NT2/D1 (cell line): Measurements from ENCODE around the gene STARD9.

Experiments
- DNase-seq: peaks from one replicate; pipeline ENCODE4 v3.0.0-alpha.2; 2011; ENCODE audit warnings: low read depth, low spot score
- H3K27me3 ChIP-seq: 2 replicates; pipeline ENCODE4 v1.6.0; 2011; ENCODE audit warnings: mild to moderate bottlenecking; ENCODE audit not compliant: insufficient read length, insufficient read depth
- H3K36me3 ChIP-seq: 2 replicates; pipeline ENCODE4 v1.6.1; 2011; ENCODE audit warnings: mild to moderate bottlenecking, low read length, mixed read lengths; ENCODE audit not compliant: insufficient read depth, insufficient read length
- H3K4me1 ChIP-seq: 2 replicates; pipeline ENCODE4 v1.5.1; 2011; ENCODE audit not compliant: insufficient read depth, insufficient read length
- H3K4me3 ChIP-seq: 2 replicates; pipeline ENCODE4 v1.5.1; 2011; ENCODE audit warnings: low read depth; ENCODE audit not compliant: insufficient read length
- H3K9ac ChIP-seq: 2 replicates; pipeline ENCODE4 v1.6.0; 2011; ENCODE audit warnings: low read depth; ENCODE audit not compliant: insufficient read length
- H3K9me3 ChIP-seq: 2 replicates; pipeline ENCODE4 v1.5.1; 2011; ENCODE audit warnings: mild to moderate bottlenecking, low read length; ENCODE audit not compliant: insufficient read depth
- SUZ12 ChIP-seq: IDR thresholded peaks from 2 replicates; pipeline ENCODE4 v1.6.1; 2011; ENCODE audit not compliant: insufficient read length, insufficient read depth; ENCODE audit errors: extremely low read depth
- YY1 ChIP-seq: IDR thresholded peaks from 2 replicates; pipeline ENCODE4 v1.6.1; 2011; ENCODE audit not compliant: insufficient read length, insufficient read depth
- ZNF274 ChIP-seq: IDR thresholded peaks from 2 replicates; pipeline ENCODE4 v1.6.1; 2011; ENCODE audit warnings: mild to moderate bottlenecking, low read depth, low read length

Gene STARD9

DNA sequence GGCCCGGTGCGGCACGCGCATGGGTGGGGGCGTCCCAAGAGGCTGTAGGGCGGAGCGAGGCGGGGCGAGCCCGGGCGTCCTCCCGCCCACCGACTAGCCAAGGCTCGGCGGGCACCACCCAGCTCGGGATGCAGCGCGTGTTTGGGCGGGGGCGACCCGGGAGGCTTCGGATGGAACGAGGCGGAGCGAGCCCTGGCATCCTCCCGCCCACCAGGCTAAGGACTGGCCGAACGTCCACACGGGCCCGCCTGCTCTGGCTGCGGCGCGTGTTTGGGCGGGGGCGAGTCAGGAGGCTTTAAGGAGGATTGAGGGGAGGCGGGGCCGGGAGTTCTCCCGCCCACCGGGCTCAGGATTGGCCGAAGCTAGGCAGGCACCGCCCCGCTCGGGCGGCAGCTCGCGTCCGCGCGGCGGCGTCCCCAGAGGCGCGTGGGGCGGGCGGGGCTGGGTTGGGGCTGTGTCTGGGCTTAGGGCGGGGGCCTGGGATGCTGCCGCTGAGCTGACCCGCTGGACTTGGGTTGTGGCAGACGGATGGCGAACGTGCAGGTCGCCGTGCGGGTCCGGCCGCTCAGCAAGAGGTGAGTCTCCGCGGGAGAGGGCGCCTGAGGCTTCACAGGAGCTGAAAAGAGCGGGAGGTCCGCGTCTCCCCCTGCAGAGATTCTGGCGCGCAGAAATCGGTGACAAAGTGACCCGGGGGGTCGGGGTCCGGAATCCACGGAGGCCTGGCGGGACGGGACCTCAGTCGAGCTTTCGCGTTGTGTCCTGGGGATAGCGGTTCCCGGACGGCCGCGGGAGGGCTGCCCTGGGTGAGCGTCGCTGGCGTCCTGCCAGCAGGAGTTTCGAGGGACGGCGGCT is at the start of gene STARD9:
Gene STARD9, plus strand, starts transcription at position 419 of the 852 bp plus-strand sequence. Its CDS starts 110 bp downstream, at position 529.
- Histone ChIP-seq H3K4me1 (no peaks in the 10 kb centered on the region), H3K9ac (peak within 1 kb of the TSS; percentile 72), H3K27me3 (peaks cover 18% of the 10 kb centered on the region), H3K4me3 (peak within 1 kb of the TSS; percentile 78), H3K9me3 (no peaks in the 10 kb centered on the region), H3K36me3 (no peaks in the 10 kb centered on the region)
- DNase-seq = peak; percentile 93
- TF ChIP-seq YY1 (no peak), ZNF274 (no peak), SUZ12 (no peak)

DNA sequence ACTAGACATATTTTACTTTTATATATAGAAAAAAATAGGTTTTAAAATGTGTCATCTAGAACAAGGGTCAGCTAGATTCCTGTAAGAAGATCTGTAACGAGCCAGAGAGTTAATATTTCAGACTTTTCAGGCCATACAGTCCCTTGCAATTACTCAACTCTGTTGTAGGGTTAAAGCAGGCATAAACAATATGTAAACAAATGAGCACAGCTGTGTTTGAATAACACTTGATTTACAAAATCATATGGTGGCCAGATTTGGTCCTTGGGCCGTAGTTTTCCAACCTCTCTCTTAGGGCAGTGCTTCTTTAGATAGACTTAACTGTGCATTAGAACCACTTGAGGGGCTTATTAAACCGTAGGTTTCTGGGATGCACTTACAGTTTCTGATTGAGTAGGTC is 46.4 kb upstream of the STARD9 start:
- H3K4me3 ChIP-seq = no peak overlapping the region

DNA sequence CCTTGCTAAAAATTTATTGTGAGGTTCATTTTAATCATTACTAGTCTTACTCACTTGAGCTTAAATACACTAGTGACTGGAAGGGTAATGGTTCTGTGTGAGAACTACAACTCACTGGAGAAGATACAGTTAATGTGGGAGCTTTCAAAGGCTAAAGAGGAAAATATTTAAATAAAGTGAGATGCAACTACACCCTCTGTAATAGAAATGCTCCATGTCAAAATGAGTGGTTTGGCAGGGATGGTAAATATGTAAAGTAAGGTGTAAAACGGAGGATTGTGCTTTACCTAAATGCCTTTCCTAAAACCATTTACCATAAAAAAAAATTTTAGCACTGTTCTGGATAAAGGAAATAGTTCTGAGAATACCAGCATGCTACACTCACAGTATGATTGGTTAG is 42.2 kb upstream of the STARD9 start:
- no peak for TF ChIP-seq SUZ12
- TF ChIP-seq ZNF274 = no peak
- TF ChIP-seq YY1 = no peak
- H3K27me3 ChIP-seq = no peaks in the 10 kb centered on the region
- peaks cover 52% of the 10 kb centered on the region for H3K36me3 ChIP-seq

More for the DNA sequence above, 46.4 kb upstream of the STARD9 start:
- Histone ChIP-seq H3K9me3 (no peaks in the 10 kb centered on the region), H3K4me1 (no peaks in the 10 kb centered on the region), H3K27me3 (no peaks in the 10 kb centered on the region), H3K9ac (no peak overlapping the region), H3K36me3 (peaks cover 41% of the 10 kb centered on the region)
- no peak for TF ChIP-seq YY1
- no peak for TF ChIP-seq SUZ12
- TF ChIP-seq ZNF274 = no peak
- no peak for DNase-seq

DNA sequence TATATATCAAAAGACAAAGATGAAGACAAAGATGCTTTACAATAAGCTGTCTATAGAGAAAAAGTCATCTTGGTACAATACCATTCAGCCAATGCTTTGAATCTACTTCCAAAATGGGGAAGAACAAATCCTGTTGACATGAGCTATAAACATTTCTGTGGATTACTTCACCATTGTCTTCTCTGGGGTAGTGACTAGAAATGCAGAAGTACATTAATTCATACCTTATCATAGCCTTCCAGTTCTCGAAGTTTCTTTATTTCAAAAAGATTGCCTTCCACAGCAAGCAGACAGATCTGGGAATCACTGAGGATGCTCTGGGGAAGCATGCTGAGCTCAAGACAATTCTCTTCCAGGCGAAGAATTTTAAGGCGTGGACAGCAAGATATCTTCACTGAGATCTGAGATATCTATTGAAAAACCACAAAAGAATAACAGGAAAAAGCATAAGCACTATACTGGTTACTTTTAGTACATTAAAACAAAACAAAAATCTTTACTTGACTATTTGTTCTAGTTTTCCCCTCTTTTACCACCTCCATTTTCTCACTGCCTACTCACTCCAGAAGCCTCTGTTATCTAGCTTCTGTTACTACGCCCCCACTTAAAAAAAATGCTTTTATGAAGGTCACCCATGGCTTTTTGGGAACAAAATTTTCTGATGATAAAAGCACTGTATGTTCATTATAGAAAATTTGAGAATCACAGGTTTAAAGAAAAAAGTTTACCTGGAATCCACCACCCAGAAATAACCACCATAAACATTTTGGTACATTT is 30.4 kb upstream of the STARD9 start:
- H3K36me3 ChIP-seq = peaks cover 38% of the 10 kb centered on the region

More for the DNA sequence above, 42.2 kb upstream of the STARD9 start:
- Histone ChIP-seq H3K9me3 (no peaks in the 10 kb centered on the region), H3K4me1 (no peaks in the 10 kb centered on the region), H3K4me3 (no peak overlapping the region), H3K9ac (no peak overlapping the region)
- DNase-seq = no peak

DNA sequence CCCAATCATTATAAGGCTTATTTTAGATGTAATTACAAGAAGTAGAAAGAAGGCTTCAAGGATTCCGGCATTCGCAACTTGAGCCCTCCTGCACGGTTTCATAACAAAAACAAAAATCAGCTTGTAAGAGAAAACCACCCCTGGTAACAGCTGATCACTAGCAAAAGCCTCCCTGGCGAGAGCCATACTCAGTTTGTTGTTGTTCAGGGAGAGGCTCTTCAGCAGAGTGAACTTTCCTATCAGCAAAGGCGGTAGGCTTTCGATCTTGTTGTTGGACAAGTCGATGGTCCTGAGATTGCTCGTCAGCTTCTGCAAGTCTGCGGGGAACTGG is 27.5 kb upstream of the STARD9 start:
- H3K9ac ChIP-seq = peak overlapping the region; percentile 97
- no peaks in the 10 kb centered on the region for H3K27me3 ChIP-seq
- DNase-seq = peak; percentile 1
- peak overlapping the region; percentile 95 for H3K4me3 ChIP-seq
- no peaks in the 10 kb centered on the region for H3K9me3 ChIP-seq
- no peaks in the 10 kb centered on the region for H3K4me1 ChIP-seq
- peaks cover 32% of the 10 kb centered on the region for H3K36me3 ChIP-seq
- TF ChIP-seq SUZ12 (no peak), ZNF274 (no peak), YY1 (no peak)

More for the DNA sequence above, 30.4 kb upstream of the STARD9 start:
- no peaks in the 10 kb centered on the region for H3K4me1 ChIP-seq
- H3K9ac ChIP-seq = no peak overlapping the region
- TF ChIP-seq SUZ12 = no peak
- TF ChIP-seq YY1 = no peak
- TF ChIP-seq ZNF274 = no peak
- DNase-seq = no peak
- no peaks in the 10 kb centered on the region for H3K9me3 ChIP-seq
- H3K27me3 ChIP-seq = no peaks in the 10 kb centered on the region
- no peak overlapping the region for H3K4me3 ChIP-seq

DNA sequence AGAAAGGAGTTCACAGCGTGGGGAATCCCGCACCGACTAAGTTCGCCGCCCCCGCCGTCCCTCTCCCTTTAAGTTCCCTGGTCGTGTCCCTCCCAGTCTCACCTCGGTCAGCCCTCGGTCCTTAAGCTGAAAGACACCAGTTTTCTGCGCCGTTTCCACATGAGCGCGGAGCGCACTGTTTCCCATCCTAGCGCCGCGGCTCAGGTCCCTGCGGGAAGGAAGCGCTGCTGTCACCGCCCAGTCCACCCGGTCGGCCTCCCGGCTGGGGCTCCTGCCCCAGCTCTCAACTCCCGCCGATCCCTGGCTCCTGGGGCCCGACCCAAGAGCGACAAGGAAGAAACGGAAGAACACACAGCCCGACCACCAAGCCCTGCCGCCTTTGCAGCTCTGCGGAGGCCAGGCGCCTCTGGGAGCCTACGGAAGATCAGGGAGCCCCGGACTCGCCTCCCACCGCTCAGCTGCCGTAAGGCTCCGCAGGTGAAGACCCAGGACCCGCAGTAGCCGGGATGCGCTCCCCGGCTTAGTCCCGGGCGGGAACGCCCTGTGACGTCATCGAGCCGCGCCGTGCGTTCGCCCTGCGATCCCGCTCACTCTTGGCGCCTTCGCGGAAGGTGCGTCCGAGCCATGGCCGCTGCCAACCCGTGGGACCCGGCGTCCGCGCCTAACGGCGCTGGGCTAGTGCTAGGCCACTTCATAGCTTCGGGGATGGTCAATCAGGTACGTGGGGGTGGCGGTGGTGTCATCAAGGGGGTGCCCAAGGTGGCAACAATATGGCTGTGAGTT is 27.0 kb upstream of the STARD9 start, which contains the start of the genes HAUS2 and LRRC57:
Gene HAUS2, plus strand, starts transcription at position 590 of the 783 bp plus-strand sequence. Its CDS starts 35 bp downstream, at position 625.
Gene LRRC57, minus strand, starts transcription at position 545 of the 783 bp plus-strand sequence. Its CDS starts 359 bp downstream, at position 186.
- DNase-seq = peak; percentile 68
- Histone ChIP-seq H3K4me1 (no peaks in the 10 kb centered on the region), H3K4me3 (peak within 1 kb of the TSS; percentile 95), H3K36me3 (peaks cover 30% of the 10 kb centered on the region), H3K9me3 (no peaks in the 10 kb centered on the region), H3K9ac (peak within 1 kb of the TSS; percentile 97), H3K27me3 (no peaks in the 10 kb centered on the region)
- TF ChIP-seq SUZ12 (no peak), YY1 (peak; percentile 41), ZNF274 (no peak)
